ENCODE measurements around the gene ZFYVE28.

DNA sequence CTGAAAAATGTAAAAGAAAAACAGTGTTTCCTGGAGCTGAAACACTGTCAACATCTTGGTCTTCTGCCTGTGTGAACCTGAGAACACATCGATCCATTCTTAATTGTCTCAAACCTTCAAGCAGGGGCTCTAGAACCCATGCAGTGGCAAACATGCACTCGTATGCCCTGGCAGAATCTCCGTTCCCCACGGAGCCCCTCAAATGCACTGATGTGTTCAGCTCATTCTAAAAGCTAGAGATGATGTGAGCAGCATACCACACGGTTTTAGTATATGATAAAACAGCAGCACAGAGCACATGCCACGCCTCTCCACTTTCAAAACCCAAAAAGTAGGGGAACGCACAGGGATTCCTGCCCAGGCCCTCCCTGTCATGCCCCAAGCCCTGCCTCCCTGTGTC, 44.9 kb downstream of the ZFYVE28 start:
- TF ChIP-seq CTCF (IDR thresholded peaks at IDR 0.05) (no peak), POLR2A (IDR thresholded peaks at IDR 0.05) (no peak)
